Left hindlimb (tissue), 1 donor: ENCODE results near the gene CFAP97D2.
"Not testable (repeated sequence)": the region's sequence is repeated elsewhere in the genome, so short reads cannot be mapped to it uniquely, and the experiment has no call there.

Source experiments
- DNase-seq: peaks from one replicate; pipeline ENCODE4 v3.0.0-alpha.2; 2018

Gene CFAP97D2

GRCh38 chr13:114143806-114144605 is 35.1 kb upstream of the CFAP97D2 start:
- peak; percentile 23 for DNase-seq

- no peak for DNase-seq
Measured at GRCh38 chr13:114144606-114145244, 34.3 kb upstream of the CFAP97D2 start.

- peak; percentile 23 for DNase-seq
Measured at GRCh38 chr13:114145256-114145655, 33.8 kb upstream of the CFAP97D2 start.

- DNase-seq, result no peak
Measured at GRCh38 chr13:114145722-114146121, 33.3 kb upstream of the CFAP97D2 start.

GRCh38 chr13:114146173-114146572 is 32.9 kb upstream of the CFAP97D2 start:
- no peak for DNase-seq

GRCh38 chr13:114146629-114147028 is 32.4 kb upstream of the CFAP97D2 start:
- peak; percentile 15 for DNase-seq

- no peak for DNase-seq
Measured at GRCh38 chr13:114147803-114148520, 31.1 kb upstream of the CFAP97D2 start.

- peak; percentile 61 for DNase-seq
Measured at GRCh38 chr13:114148521-114148855, 30.6 kb upstream of the CFAP97D2 start.

GRCh38 chr13:114148886-114149285 is 30.2 kb upstream of the CFAP97D2 start:
- not testable (repeated sequence) for DNase-seq

- peak; percentile 16 for DNase-seq
Measured at GRCh38 chr13:114149774-114150740, 29.0 kb upstream of the CFAP97D2 start.

GRCh38 chr13:114151031-114151430 is 28.0 kb upstream of the CFAP97D2 start:
- DNase-seq, result peak; percentile 47

- DNase-seq, result no peak
Measured at GRCh38 chr13:114151565-114152284, 27.3 kb upstream of the CFAP97D2 start.

- DNase-seq, result peak; percentile 11
Measured at GRCh38 chr13:114152285-114152645, 26.8 kb upstream of the CFAP97D2 start.

GRCh38 chr13:114152831-114153371 is 26.2 kb upstream of the CFAP97D2 start:
- peak; percentile 70 for DNase-seq

GRCh38 chr13:114153485-114154080 is 25.5 kb upstream of the CFAP97D2 start:
- DNase-seq, result no peak

GRCh38 chr13:114154476-114154875 is 24.6 kb upstream of the CFAP97D2 start:
- no peak for DNase-seq

GRCh38 chr13:114155320-114155719 is 23.7 kb upstream of the CFAP97D2 start:
- DNase-seq, result no peak

GRCh38 chr13:114155926-114156883 is 22.9 kb upstream of the CFAP97D2 start:
- no peak for DNase-seq

GRCh38 chr13:114157869-114158495 is 21.1 kb upstream of the CFAP97D2 start:
- no peak for DNase-seq
